HG03354 (cell line): ENCODE measurements around the gene PEAR1.

Experiments
- ATAC-seq: cut with Tn5 transposase; IDR thresholded peaks from one replicate; pipeline ENCODE4 v1.9.1; 2021; ENCODE audit warnings: mild to moderate bottlenecking; ENCODE audit not compliant: unreplicated experiment, poor library complexity, severe bottlenecking

Gene PEAR1

DNA sequence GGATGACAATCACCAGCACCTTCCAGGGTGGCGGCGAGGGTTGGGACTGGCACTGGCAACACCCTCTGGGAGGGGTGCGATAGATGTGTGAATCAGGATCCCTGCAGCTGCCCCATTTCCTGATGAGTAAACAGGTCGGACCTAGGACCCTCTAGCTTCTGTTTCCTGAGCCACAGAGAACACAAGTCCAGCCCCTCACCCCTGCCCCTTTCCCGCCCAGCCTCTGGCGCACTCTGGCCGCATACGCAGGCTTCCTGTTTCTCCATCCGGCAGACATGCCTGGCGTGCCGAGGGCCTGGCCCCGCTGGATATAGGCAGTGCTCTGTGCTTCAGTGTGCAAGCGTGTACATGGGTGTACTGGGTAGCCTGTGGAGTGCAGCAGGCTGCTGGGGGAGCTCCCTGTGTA, 4.6 kb downstream of the PEAR1 start:
- ATAC-seq, result no peak

DNA sequence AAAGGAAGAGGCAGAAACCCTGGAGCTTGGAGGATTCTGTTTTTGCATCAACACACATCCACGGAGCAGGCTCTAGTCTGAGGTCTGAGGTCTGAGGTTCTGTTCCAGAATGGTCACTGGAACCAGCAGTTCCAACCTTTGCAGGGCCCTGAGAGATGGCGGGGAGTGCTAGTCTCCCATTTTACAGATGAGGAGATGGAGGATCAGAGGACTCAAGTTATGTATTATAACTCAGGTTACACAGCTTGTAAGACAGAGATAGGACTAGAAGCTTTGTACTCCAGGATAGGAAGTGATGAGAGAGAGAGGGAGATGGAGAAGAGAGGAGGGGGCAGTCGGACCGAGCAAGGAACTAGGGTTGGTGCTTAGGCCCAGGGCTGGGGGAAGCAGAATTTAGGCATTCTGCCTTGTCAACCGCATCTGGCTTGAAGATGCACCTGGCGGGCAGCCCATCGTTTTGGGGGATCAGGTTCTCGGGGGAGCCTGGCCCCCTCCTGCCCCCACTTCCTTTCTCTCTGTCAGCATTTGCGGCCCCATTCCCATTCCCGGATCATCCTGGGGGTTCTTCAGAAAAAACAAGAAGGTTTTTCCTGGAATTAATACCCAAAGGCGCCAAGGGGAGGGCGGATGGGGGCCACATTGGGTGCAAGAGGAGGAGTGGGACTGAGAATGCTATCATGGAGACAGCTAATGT, 5.6 kb downstream of the PEAR1 start:
- ATAC-seq, result no peak

DNA sequence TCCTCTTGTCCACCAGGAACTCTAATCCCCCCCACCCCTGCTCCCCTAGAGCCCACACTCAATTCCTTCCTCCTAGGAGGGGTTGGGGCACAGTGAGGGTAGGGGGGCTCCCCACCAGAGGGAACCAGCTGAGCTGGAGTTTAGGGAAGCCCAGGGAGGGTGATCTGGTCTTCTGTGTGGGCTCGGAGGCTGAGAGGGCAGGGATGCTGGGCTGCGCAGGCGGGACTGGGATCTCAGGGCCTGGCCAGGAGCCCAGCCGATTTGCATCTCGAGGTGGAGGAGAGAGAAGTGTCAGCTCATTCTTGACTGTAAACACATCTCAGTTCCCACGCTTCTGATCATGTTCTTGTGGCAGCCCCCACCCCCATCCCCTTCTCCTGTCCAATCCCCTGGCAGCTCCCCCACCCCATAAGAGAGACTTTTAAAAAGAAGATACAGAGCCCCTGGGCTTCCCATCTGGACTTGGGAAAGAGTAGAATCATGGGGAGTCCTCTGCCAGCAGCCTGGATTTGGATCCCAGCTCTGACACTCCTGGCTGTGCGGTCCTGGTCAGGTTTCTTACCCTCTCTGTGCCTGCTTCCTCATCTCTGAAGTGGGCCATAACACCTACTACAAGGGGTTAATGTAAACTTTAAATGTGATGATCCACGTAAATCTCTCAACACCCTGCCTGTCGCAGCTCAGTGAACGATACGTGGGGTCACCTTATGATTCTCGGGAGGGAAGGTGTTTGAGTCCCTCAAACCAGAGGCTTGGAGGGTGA, 6.6 kb downstream of the PEAR1 start:
- no peak for ATAC-seq

DNA sequence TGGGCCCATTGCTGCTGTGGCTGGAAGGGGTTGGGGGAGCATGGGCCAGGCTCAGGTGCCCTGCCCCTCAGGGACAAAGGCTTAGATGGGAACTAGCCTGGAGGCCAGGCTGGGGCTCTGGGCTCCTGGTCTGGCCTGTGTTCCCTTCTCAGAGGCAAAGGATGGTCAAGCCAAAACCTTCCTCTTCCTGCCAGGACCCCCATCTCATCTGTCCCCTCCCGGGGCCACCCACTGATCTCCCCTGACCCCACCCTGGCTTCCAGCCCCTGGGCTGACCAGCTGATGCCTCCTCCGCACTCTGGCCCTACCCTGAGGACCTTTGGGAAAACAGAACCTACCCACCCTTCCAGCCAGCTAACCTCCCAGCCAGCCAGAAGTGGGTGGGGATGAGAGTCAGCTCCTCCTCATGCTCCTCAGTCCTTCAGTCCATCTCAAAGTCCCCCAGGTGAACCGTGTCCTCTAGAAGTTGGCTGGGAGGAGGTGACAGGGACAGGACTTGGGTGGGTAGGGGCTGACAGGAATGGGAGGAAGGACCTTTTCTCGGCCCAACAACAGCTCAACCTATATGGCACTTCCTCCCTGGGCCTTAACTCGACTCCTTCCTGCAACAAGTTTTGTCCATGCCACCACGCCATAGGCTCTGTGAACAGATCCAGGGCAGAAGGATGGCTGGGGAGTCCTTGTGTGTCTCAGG, 7.5 kb downstream of the PEAR1 start:
- no peak for ATAC-seq

DNA sequence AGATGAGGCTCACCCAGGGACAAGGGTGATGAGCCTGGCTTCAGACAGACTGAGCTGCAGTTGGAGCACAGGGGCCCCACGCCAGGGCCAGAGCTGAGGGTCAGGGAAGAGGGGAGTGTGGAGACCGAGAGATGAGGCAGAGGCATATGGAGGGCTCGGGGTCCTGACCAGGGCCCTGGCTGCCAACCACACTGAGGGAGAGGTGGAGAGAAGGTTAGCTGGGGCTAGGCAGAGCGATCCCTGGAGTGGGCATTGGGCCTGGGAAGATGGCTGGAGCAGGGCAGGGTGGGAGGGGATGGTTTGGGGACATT, 8.0 kb downstream of the PEAR1 start:
- no peak for ATAC-seq

DNA sequence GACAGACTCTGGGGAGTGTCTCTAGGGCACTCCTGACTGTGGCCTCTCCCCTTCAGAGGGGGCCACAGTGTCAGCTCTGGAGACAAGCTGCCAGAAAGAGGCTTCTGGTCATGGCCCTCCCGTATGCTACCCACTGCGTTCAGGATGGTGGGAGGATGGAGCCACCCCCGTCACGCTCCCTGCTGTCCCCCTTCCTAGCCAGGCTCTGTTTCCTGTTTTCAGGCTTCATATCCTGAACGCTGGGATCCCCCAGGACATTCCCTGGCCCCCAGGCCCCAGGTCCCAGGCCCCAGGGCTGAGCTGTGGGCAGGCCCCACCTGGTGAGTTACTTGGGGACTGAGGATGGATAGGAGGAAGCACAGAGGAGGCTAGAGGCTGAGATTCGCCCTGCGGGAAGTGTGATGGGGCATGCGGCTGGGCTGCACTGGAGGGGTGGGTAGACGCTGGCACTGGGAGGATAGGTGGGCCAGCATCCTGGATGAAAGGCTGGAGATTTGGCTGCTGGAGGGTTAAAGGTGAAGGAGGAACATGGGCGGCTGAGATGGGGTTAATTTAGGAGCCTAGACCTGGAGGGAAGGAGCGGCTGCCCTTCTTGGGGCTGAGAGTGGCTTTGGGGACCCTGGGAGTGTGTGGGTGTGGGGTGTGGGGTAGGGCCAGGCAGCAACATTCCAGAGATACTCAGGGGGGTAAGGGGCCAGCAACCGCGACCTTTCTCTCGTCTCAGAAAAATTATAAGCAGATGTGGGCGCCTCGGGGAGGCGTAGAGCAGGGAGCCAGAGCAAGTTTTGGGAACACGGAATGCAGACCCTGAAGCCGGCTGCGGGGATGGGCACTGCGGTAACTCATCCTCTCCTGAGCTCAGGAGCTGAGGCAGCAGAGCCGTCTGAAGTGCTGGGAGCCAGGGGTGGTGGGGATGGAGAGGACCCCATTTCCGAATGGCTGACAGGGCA, 8.7 kb downstream of the PEAR1 start:
- no peak for ATAC-seq

DNA sequence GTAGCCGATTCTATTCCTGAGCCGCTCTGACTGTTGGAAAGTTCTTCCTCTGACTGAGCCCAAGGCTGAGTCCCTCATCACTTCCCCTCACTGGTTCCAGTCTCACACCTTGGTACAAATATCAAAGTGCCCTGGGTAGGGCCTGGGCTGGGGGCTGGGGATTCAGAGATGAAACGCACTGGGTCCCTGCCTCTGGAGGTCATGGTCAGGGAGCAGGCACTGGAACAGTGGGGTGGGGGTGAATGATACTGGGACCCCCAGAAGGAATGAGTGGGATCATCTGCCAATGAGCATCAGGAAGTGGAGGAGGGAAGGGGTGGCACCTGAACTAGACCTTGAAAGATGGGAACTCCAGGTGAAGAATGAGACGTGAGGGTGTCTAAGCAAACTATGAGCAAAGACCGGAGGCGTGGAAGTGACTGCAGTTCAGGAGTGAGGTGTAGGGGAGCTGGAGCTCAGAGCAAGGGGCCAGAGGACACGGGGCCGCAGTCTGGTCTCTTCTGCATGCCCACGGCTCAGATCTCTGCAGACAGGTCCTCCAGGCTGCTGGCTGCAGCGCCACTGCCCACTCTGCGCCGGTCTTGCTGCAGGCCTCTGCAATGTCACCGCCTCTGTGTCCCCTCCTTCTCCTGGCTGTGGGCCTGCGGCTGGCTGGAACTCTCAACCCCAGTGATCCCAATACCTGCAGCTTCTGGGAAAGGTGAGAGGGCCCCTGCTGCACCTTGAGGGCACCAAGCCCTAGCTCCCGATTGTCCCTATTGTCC, 10.0 kb downstream of the PEAR1 start:
- ATAC-seq, result no peak

DNA sequence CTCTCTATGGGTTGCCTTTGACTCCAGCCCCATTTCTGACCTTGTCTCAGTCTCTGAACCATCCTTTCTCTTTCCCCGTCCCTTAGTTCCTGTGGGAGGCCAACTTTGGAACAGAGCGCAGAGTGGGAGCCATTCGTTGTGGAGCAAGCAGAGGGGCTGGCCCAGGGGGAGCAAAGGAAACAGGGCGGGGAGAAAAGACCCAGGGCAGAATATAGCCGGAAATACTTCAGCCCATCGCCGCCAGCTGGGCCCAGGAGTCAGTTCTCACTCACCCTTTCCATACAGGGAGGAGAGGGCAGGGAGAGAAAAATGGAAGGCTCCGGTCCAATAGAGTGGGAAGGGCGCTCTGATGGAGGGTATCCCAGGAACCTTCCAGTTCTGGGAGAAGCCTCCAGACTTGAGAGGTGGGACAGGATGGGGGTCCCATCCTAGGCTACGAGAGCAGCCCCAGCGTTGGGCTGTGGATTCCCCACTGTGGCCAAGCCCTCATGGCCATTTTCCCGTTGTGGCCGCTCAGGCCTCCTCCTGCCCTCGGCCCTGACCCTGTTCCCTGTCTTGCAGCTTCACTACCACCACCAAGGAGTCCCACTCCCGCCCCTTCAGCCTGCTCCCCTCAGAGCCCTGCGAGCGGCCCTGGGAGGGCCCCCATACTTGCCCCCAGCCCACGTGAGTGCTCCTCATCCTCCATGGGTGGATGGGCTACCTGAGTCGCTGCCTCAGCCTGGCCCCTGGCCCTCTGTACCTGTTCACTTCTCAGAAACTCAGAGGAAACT, 10.9 kb downstream of the PEAR1 start:
- no peak for ATAC-seq

DNA sequence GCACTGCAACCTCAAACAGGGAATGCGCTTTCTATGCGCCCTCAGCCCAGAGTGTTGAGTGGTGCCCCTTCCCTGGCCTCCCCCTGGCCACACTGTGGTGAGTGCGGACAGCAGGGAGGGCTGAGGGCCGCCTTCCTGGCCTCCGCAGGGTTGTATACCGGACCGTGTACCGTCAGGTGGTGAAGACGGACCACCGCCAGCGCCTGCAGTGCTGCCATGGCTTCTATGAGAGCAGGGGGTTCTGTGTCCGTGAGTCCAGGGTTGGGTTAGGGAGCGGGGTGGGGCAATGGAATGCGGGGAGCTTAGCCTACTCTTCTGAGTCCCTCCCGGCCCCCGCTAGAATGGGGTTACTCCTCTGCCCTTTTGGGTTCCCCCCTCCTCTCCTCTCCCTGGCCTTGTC, 11.7 kb downstream of the PEAR1 start:
- no peak for ATAC-seq

DNA sequence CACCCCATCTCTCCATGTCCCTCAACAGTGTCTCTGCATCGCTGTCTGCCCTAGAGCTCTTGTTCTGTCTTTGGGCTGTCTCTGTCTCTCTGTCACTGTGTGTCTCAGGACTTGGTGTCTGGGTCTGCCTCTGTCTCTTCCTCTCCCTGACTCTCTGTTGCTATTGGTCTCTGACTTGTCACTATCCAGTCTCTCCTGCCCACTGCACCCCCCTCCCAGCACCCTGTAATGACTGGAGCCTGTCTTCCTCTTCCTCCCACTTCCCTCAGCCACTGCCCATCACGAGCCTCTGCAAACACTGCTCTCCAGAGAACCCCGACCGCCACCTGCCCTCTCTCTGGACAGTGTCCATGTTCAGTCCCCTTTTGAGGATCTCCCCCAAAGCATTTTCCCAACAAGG, 12.1 kb downstream of the PEAR1 start:
- ATAC-seq, result no peak

DNA sequence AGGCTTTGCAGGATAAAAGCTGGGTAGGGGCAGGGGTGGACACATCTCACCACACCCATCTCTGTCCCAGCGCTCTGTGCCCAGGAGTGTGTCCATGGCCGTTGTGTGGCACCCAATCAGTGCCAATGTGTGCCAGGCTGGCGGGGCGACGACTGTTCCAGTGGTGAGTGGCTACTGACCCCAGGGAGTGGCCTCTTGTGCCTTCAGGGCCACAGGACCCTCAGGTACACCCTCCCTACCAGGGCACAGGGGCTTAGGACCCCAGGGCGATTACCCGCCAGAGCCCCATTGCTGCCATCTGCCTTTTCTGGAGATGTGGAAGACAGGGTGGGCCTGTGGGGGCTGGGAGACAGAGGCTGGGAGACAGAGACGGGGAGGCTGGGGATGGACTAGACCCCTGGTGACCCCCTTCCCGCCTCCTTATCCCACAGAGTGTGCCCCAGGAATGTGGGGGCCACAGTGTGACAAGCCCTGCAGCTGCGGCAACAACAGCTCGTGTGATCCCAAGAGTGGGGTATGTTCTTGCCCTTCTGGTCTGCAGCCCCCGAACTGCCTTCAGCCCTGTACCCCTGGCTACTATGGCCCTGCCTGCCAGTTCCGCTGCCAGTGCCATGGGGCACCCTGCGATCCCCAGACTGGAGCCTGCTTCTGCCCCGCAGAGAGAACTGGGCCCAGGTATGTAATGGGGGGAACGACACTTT, 12.8 kb downstream of the PEAR1 start:
- no peak for ATAC-seq

DNA sequence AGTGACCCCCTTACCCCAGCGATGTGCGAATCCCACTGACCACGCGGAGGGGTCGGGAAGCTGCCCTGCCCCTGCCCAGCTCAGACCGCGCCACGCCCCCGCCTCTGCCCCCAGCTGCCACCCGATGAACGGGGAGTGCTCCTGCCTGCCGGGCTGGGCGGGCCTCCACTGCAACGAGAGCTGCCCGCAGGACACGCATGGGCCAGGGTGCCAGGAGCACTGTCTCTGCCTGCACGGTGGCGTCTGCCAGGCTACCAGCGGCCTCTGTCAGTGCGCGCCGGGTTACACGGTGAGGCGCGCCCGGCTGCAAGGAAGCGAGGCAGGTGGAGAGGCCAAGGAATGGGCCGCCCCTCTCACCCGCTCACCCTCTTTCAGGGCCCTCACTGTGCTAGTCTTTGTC, 15.0 kb downstream of the PEAR1 start:
- ATAC-seq, result no peak

DNA sequence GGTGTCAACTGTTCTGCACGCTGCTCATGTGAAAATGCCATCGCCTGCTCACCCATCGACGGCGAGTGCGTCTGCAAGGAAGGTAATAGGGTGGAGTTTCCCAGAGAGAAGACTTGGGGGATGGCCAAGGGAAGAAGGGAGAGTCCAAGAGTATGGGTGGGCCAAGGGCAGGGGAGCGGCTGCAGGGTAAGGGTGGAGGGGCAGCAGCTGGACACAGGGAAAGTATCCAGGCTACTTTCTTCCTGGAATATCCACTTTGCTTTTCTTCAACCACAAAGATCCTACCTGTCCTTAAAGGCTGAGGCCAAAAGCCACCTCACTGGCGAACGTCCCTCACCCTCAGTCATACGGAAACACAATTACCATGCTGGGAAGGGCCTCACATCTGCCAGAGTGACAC, 15.4 kb downstream of the PEAR1 start:
- no peak for ATAC-seq

DNA sequence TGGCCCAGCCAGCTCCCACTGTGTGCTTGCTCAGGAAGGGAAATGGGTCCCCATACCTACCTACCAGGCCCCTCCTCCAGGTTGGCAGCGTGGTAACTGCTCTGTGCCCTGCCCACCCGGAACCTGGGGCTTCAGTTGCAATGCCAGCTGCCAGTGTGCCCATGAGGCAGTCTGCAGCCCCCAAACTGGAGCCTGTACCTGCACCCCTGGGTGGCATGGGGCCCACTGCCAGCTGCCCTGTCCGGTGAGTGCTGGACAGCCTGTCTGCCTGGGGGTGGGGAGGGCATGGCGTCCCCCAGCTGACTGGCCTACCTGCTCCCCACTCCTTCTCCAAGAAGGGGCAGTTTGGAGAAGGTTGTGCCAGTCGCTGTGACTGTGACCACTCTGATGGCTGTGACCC, 16.2 kb downstream of the PEAR1 start:
- no peak for ATAC-seq

DNA sequence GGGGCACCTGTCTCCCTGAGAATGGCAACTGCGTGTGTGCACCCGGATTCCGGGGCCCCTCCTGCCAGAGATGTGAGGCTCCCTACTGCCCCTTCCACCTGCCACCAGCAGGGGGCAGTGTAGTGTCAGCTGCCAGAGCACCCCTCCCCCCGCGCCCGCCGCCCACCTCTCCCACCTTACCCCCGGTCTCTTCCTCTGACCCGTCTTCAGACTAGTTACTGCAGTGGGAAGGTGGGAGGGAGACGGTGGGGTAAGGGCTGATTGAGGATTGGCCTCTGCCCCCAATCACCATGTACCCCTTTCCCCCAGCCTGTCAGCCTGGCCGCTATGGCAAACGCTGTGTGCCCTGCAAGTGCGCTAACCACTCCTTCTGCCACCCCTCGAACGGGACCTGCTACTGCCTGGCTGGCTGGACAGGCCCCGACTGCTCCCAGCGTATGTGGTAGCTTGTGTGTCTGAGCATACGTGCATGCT, 16.8 kb downstream of the PEAR1 start:
- ATAC-seq, result no peak

DNA sequence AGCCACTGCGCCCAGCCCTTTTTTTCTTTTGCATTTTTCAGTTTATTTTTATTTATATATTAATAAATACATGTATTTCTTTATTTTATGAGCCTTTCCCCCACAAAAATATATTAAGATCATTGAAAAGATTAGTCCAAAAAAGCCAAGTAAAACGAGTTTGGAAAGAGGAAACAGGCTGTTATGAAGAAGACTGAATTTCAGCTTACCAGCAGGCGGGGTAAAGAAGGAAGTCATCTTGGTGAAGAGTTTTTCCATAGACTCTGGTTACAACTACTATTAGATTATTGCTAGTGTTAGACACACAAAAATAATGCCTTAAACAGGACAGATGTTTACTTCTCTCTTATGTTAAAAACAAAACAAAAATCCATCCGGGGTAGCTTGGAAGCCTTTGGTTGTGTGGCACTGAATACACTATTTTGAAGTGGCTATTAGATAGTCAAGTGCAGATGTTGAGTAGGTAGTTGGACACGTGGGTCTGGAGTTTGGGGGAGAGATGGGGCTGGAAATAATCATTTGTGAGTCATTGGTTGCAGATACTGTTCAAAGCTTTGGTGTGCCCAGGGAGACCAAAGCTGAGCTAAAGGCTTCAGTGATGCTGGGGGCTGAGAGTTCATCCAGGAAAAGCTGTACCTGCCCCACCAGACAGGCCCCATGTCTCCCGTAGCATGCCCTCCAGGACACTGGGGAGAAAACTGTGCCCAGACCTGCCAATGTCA, 18.2 kb downstream of the PEAR1 start:
- no peak for ATAC-seq

DNA sequence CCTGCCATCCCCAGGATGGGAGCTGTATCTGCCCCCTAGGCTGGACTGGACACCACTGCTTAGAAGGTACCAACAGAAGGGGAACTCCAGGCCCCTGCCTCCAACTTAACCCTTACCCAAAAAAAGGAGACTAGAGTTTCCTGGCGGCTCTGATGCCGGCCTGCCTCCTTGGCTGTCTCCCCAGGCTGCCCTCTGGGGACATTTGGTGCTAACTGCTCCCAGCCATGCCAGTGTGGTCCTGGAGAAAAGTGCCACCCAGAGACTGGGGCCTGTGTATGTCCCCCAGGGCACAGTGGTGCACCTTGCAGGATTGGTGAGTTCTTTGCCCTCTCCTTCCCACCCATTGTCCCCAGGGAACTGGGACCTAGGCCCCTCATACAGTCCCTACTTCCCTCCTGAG, 18.8 kb downstream of the PEAR1 start:
- ATAC-seq, result no peak
